HEK293T (cell line): ENCODE results near the gene KRTAP19-8.

Experiments
- CTCF ChIA-PET: fragments of 350-600 bp; formaldehyde crosslinking; extraction: SDS; loops from one replicate; lab custom pipeline; 2021; ENCODE audit warnings: antibody characterized with exemption, inconsistent platforms; lab: Yijun Ruan, JAX
- POLR2A ChIA-PET: fragments of 350-600 bp; formaldehyde crosslinking; extraction: SDS; loops from one replicate; lab custom pipeline; 2020; ENCODE audit warnings: antibody characterized with exemption, inconsistent platforms; lab: Yijun Ruan, JAX
- DNase-seq: peaks from one replicate; pipeline ENCODE4 v3.0.0; 2012; ENCODE audit warnings: mixed read lengths; ENCODE audit errors: extremely low spot score
- ARNT ChIP-seq: fragments of 450-650 bp; IDR thresholded peaks from 2 replicates; pipeline ENCODE4 v1.6.1; 2017; ENCODE audit warnings: mild to moderate bottlenecking
- BHLHE40 ChIP-seq: fragments of 450-650 bp; IDR thresholded peaks from 2 replicates; pipeline ENCODE4 v1.6.1; 2016; ENCODE audit warnings: mild to moderate bottlenecking, moderate library complexity, borderline replicate concordance
- CTBP1 ChIP-seq: fragments of 450-650 bp; IDR thresholded peaks from 2 replicates; pipeline ENCODE4 v1.6.1; 2016; ENCODE audit warnings: borderline replicate concordance
- ELF4 ChIP-seq: fragments of 450-650 bp; IDR thresholded peaks from 2 replicates; pipeline ENCODE4 v1.6.1; 2017; ENCODE audit warnings: antibody characterized with exemption
- FOXA1 ChIP-seq: fragments of 450-650 bp; IDR thresholded peaks from 2 replicates; pipeline ENCODE4 v1.6.1; 2016; ENCODE audit warnings: mild to moderate bottlenecking
- FOXK2 ChIP-seq: fragments of 450-650 bp; IDR thresholded peaks from 2 replicates; pipeline ENCODE4 v1.6.1; 2016; ENCODE audit warnings: mild to moderate bottlenecking
- FOXM1 ChIP-seq: fragments of 450-650 bp; IDR thresholded peaks from 2 replicates; pipeline ENCODE4 v1.6.1; 2017; ENCODE audit warnings: mild to moderate bottlenecking, borderline replicate concordance
- HDGF ChIP-seq: fragments of 450-650 bp; IDR thresholded peaks from 2 replicates; pipeline ENCODE4 v1.6.1; 2017; ENCODE audit warnings: antibody characterized with exemption, borderline replicate concordance
- L3MBTL2 ChIP-seq: fragments of 450-650 bp; conservative IDR thresholded peaks from 2 replicates; pipeline ENCODE4 v1.6.1; 2016; ENCODE audit warnings: mild to moderate bottlenecking
- LEF1 ChIP-seq: fragments of 450-650 bp; IDR thresholded peaks from 2 replicates; pipeline ENCODE4 v1.6.1; 2017; ENCODE audit warnings: mild to moderate bottlenecking, borderline replicate concordance
- NFRKB ChIP-seq: fragments of 450-650 bp; IDR thresholded peaks from 2 replicates; pipeline ENCODE4 v1.6.1; 2016; ENCODE audit warnings: mild to moderate bottlenecking, moderate library complexity
- PKNOX1 ChIP-seq: fragments of 450-650 bp; IDR thresholded peaks from 2 replicates; pipeline ENCODE4 v1.6.1; 2016
- SP1 ChIP-seq: fragments of 450-650 bp; IDR thresholded peaks from 2 replicates; pipeline ENCODE4 v1.6.1; 2017
- SUZ12 ChIP-seq: fragments of 450-650 bp; IDR thresholded peaks from 2 replicates; pipeline ENCODE4 v1.6.1; 2016; ENCODE audit warnings: mild to moderate bottlenecking
- TARDBP ChIP-seq: fragments of 450-650 bp; IDR thresholded peaks from 2 replicates; pipeline ENCODE4 v1.6.1; 2016
- ZNF384 ChIP-seq: fragments of 450-650 bp; IDR thresholded peaks from 2 replicates; pipeline ENCODE4 v1.6.1; 2016

KRTAP19-8 gene

DNA sequence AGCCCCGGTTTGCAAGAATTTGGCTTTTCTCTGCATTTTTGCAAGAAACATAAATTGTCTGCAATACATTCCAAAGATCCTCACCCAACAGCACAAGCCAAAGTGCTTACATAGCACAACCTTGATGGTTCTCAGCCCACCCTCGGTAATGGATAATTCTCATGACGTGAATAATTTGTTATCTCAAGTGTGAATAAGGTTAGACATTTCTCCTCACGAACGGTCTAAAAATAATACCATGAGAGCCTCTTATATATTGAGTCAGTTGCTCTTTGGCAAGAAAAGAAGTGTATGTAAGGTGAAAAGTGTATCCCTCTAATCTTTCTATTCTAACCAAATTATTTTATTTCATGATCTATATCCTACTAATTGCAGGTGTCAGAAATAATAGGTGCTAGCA lies 33.3 kb downstream of the KRTAP19-8 start:
- ChIA-PET CTCF (no interaction called here), POLR2A (no interaction called here)
- DNase-seq, result no peak
- TF ChIP-seq TARDBP, result no peak

DNA sequence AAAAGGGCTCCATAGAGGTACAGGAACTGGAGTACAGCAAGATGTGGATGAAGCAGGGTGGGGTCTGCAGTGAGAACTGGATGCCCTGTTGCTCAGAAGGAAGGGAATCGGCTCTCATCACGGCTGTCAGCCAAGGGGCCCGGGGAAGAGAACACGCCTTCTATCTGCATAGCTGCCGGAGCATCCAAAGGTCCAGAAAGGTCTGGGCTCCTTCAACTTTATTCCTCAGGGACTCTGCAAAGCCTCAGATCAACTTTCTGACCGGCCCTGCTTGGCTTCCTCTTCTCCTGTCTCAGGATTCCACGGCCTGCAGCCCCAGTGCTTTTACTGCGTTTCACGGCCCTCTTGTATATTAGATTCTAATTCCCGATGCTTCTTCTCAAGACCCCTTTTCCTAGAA lies 34.8 kb downstream of the KRTAP19-8 start:
- POLR2A ChIA-PET, result no interaction called here
- CTCF ChIA-PET, result no interaction called here
- no peak for DNase-seq
- TF ChIP-seq BHLHE40, result no peak
- no peak for TF ChIP-seq NFRKB
- TF ChIP-seq ARNT, result no peak
- no peak for TF ChIP-seq LEF1
- TF ChIP-seq SUZ12, result no peak
- no peak for TF ChIP-seq FOXK2
- no peak for TF ChIP-seq ZNF384
- no peak for TF ChIP-seq FOXM1
- TF ChIP-seq CTBP1, result no peak
- no peak for TF ChIP-seq TARDBP
- TF ChIP-seq L3MBTL2, result no peak
- no peak for TF ChIP-seq HDGF
- TF ChIP-seq SP1, result no peak
- TF ChIP-seq FOXA1, result no peak
- TF ChIP-seq PKNOX1, result no peak
- TF ChIP-seq ELF4, result no peak

GRCh38 chr21:30997541-30997940 lies 40.7 kb downstream of the KRTAP19-8 start:
- POLR2A ChIA-PET, result no interaction called here
- DNase-seq, result no peak

DNA sequence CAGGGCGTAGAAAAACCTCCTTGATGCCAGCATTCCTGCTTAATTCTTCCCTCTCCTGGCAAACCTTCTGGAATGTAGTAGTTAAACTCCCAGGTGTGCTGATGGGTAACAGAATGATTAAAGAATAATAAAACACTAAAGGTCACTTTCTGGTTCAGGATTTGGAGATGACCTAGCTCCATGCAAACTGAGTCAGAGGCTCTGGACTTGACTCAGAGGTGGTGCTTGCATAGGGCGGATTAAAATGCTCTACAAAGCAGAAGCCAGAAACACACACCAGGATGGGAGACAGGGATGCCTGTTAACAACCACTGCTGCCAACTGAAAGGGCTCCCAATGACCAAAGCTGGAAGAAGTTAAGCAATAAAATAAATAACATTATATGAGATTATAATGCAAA lies 41.5 kb downstream of the KRTAP19-8 start:
- ChIA-PET POLR2A (no interaction called here), CTCF (no interaction called here)
- no peak for TF ChIP-seq ELF4
- no peak for TF ChIP-seq BHLHE40
- TF ChIP-seq SUZ12, result no peak
- TF ChIP-seq ARNT, result no peak
- TF ChIP-seq NFRKB, result no peak
- no peak for TF ChIP-seq LEF1
- no peak for DNase-seq

More at GRCh38 chr21:30997541-30997940, 40.7 kb downstream of the KRTAP19-8 start:
- CTCF ChIA-PET, result no interaction called here
- TF ChIP-seq HDGF (no peak), LEF1 (no peak), SP1 (no peak), PKNOX1 (no peak), ZNF384 (no peak), SUZ12 (no peak), ARNT (no peak), CTBP1 (no peak), L3MBTL2 (no peak), ELF4 (no peak), FOXM1 (no peak), FOXK2 (no peak), TARDBP (no peak), FOXA1 (no peak), NFRKB (no peak), BHLHE40 (no peak)

- no peak for TF ChIP-seq ARNT
- TF ChIP-seq L3MBTL2, result no peak
- TF ChIP-seq HDGF, result no peak
- TF ChIP-seq LEF1, result no peak
- no peak for TF ChIP-seq FOXK2
- no peak for TF ChIP-seq SP1
- no peak for TF ChIP-seq CTBP1
- TF ChIP-seq BHLHE40, result no peak
- no peak for TF ChIP-seq FOXM1
- TF ChIP-seq NFRKB, result no peak
- TF ChIP-seq FOXA1, result no peak
- TF ChIP-seq TARDBP, result no peak
- TF ChIP-seq ELF4, result no peak
- TF ChIP-seq PKNOX1, result no peak
- no peak for TF ChIP-seq ZNF384
- no peak for DNase-seq
- ChIA-PET CTCF (no interaction called here), POLR2A (no interaction called here)
Measured at GRCh38 chr21:30994932-30995331, 43.3 kb downstream of the KRTAP19-8 start.

DNA sequence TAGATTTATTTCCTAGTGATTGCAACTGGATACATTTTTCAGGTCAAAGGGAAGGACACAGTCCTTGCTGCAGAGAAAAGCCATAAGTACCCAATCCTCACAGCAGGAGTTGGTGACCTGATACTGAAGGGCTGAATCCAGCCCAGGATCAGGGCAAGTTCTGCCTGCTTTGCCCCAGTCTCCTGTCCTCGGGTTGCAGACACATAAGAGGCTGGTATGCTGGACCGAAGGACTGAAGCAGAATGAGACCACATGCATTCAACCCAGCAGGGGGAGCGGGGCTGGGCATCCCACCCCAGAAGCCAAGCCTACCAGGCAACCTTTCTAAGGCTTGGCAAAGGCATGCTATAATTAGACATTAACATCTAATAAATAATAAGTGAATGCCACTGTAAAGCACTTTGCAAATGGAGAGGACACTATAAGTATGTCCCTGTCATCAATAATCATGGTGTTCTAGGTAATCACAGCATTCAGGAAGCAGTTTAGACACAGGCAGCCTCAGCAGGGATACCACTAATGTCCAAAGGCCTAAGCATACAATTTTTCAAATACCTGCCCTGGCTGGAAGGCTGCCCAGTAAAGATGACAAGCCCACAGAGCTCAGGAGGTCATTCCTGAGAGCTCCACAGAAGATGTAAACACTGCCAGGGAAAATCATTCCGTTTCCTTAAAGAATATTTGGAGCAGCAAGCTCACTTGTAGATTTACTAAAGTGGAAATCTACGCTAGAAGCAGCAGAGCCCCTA lies 47.6 kb downstream of the KRTAP19-8 start:
- ChIA-PET CTCF (no interaction called here), POLR2A (no interaction called here)
- TF ChIP-seq SP1 (no peak), BHLHE40 (no peak), PKNOX1 (no peak), ELF4 (no peak), TARDBP (no peak), LEF1 (no peak), CTBP1 (no peak), HDGF (no peak), NFRKB (no peak), ZNF384 (no peak)
- DNase-seq, result no peak
